Ovary (tissue), 9 donors: Measurements from ENCODE around the gene TPD52L1. TPM values are rescaled to one million over a fixed set of nuclear protein-coding genes. Genes with fewer than 3 reads are reported as not detected.
A peak's percentile ranks its signal among the peaks of the same experiment; 100 is the strongest.

Source experiments
- DNase-seq, 5 donors: peaks; one replicate each; pipeline ENCODE4 v3.0.0-alpha.2; 2019 to 2020
- H3K27ac ChIP-seq, 2 donors: fragments of 200-600 bp; one replicate each; pipeline versions ENCODE4 v1.5.1 to v1.8.0; 2019 to 2022
- H3K27me3 ChIP-seq: fragments of 200-600 bp; one replicate; pipeline ENCODE4 v1.8.0; 2022
- H3K36me3 ChIP-seq: fragments of 200-600 bp; sonication (generic); one replicate; pipeline ENCODE4 v1.5.1; 2019
- H3K4me1 ChIP-seq: one replicate; pipeline ENCODE4 v1.8.1; 2013; ENCODE audit warnings: mild to moderate bottlenecking, moderate library complexity; ENCODE audit not compliant: insufficient read depth
- H3K4me3 ChIP-seq: fragments of 200-600 bp; sonication (generic); one replicate; pipeline ENCODE4 v1.5.1; 2017
- H3K9me3 ChIP-seq, 2 donors: fragments of 200-600 bp in 1 of 2; sonication (generic) in 1 of 2; one replicate each; pipeline versions ENCODE4 v1.5.1 to v1.8.1; 2013 to 2019; ENCODE audit warnings: mild to moderate bottlenecking in 1 of 2, moderate library complexity in 1 of 2
- CTCF ChIP-seq, 3 donors: fragments of 450-650 bp in 2 of 3; fragments of 200-600 bp in 1 of 3; IDR thresholded peaks; one replicate each; pipeline versions ENCODE4 v1.5.1 to v1.8.0; 2016 to 2022; ENCODE audit warnings: antibody characterized with exemption in 3 of 3, mild to moderate bottlenecking in 1 of 3
- EP300 ChIP-seq: sonication (generic); formaldehyde crosslinking; IDR thresholded peaks from one replicate; pipeline ENCODE4 v1.6.1; 2017; ENCODE audit warnings: antibody characterized with exemption
- POLR2A ChIP-seq: fragments of 450-650 bp; IDR thresholded peaks from one replicate; pipeline ENCODE4 v1.6.1; 2017; ENCODE audit warnings: antibody characterized with exemption, mild to moderate bottlenecking, moderate library complexity
- WGBS, 3 donors: extraction: QIAGEN DNeasy Blood & Tissue Kit in 1 of 3; methylation state at CpG; one replicate each; pipeline versions ENCODE4 v1.1.5 to v1.1.7; 2013 to 2017; 5-methylcytosine and 5-hydroxymethylcytosine counted together
- intact Hi-C, 4 donors: fragments of 100-400 bp; cut with DNase I; formaldehyde crosslinking; loops; one replicate each; pipeline versions ENCODE4 v1.11.0 to v1.15.1; 2022 to 2023
- polyA plus RNA-seq, 2 donors: library from polyadenylated mRNA; stranded (reverse); fragments of 200-250 nt in 1 of 2; fragments of 350-450 nt in 1 of 2; fragmentation: Illumina TruSeq in 1 of 2; extraction: RNeasy Lipid Tissue Mini Kit (QIAGEN cat#74804) in 1 of 2; gene quantifications; one replicate each; pipeline ENCODE4 v1.2.3, GENCODE V29; 2013 to 2014
- total RNA-seq, 7 donors: library from RNA; depleted of rRNA in 2 of 7; stranded (reverse); fragments of >200 nt in 2 of 7; fragmentation: NEBNext Ultra II Directional in 3 of 7; extraction: Animal tissue kit (Norgen Biotek cat#: 25700) in 3 of 7; gene quantifications; one replicate each; pipeline versions ENCODE4 v1.1.0 to v1.2.4, GENCODE V29; 2016 to 2023
- donor health status: DM: no; HTN: no; CAD: no; lungs with moderate emphysema.
- donor health status: DM: no; HTN: no; CAD: no.
- donor health status: Bipolar disorder and iron deficiency.
- donor health status: DM: yes; HTN: yes; CAD: no.
- donor health status: DM: no; HTN: no; CAD: no.
- donor health status: DM: yes; HTN: yes; CAD: no.

The TPD52L1 gene
- total and polyA plus RNA-seq, 9 donors = 14.4 to 154 (median 27.4) TPM

GRCh38 chr6:125222531-125223455 is 69.2 kb downstream of the TPD52L1 start:
- intact Hi-C loops = no loop called here

GRCh38 chr6:125224231-125224861 is 70.8 kb downstream of the TPD52L1 start:
- Histone ChIP-seq H3K27ac (peak overlapping the region in 1 of 2 donors; percentile 34), H3K9me3 (no peaks in the 10 kb centered on the region), H3K4me3 (no peak overlapping the region), H3K36me3 (no peaks in the 10 kb centered on the region), H3K4me1 (peaks cover 8% of the 10 kb centered on the region), H3K27me3 (no peaks in the 10 kb centered on the region)
- DNase-seq = no peak
- 17 to 30% (median 18%) methylated on average over 3 of the region's 3 CpGs for WGBS, 3 donors
- intact Hi-C loops = no loop called here
- no peak for TF ChIP-seq EP300
- TF ChIP-seq POLR2A = no peak
- no peak for TF ChIP-seq CTCF (IDR thresholded peaks at IDR 0.05)

More at GRCh38 chr6:125222531-125223455, 69.2 kb downstream of the TPD52L1 start:
- Histone ChIP-seq H3K27ac (peak overlapping the region in 1 of 2 donors; percentile 50), H3K4me1 (peaks cover 8% of the 10 kb centered on the region), H3K27me3 (no peaks in the 10 kb centered on the region), H3K4me3 (no peak overlapping the region), H3K36me3 (no peaks in the 10 kb centered on the region), H3K9me3 (no peaks in the 10 kb centered on the region)
- WGBS, 3 donors = 25 to 34% (median 31%) methylated on average over 4 of the region's 4 CpGs
- TF ChIP-seq EP300 (no peak), CTCF (IDR thresholded peaks at IDR 0.05) (no peak), POLR2A (no peak)
- no peak for DNase-seq

- Histone ChIP-seq H3K27me3 (no peaks in the 10 kb centered on the region), H3K4me1 (peaks cover 8% of the 10 kb centered on the region), H3K4me3 (no peak overlapping the region), H3K36me3 (no peaks in the 10 kb centered on the region), H3K9me3 (no peaks in the 10 kb centered on the region), H3K27ac (no peak overlapping the region)
- 93 to 95% (median 94%) methylated on average over 6 of the region's 6 CpGs for WGBS, 3 donors
- TF ChIP-seq EP300 = no peak
- no peak for TF ChIP-seq CTCF (IDR thresholded peaks at IDR 0.05)
- no peak for TF ChIP-seq POLR2A
- no peak for DNase-seq
- intact Hi-C loops = no loop called here
Observed at GRCh38 chr6:125227244-125227643, 73.7 kb downstream of the TPD52L1 start.

- peaks cover 4% of the 10 kb centered on the region for H3K4me1 ChIP-seq
- no peaks in the 10 kb centered on the region for H3K27me3 ChIP-seq
- H3K9me3 ChIP-seq = no peaks in the 10 kb centered on the region
- no peak overlapping the region for H3K27ac ChIP-seq
- no peak for DNase-seq
- H3K36me3 ChIP-seq = no peaks in the 10 kb centered on the region
- 6 to 17% (median 10%) methylated on average over 6 of the region's 6 CpGs for WGBS, 3 donors
- no peak for TF ChIP-seq EP300
- no peak for TF ChIP-seq POLR2A
- TF ChIP-seq CTCF (IDR thresholded peaks at IDR 0.05) = no peak
- H3K4me3 ChIP-seq = no peak overlapping the region
- intact Hi-C loops = no loop called here
Observed at GRCh38 chr6:125228981-125229479, 75.5 kb downstream of the TPD52L1 start.
